Heart right ventricle (tissue), 16 donors: ENCODE data around the gene PEX16. TPM values are rescaled to one million over a fixed set of nuclear protein-coding genes. Genes with fewer than 3 reads are reported as not detected.

Source experiments
- ATAC-seq, 8 donors: fragments of 200-7000 bp; cut with Tn5 transposase; one replicate each; pipeline ENCODE4 v1.9.1; 2020; ENCODE audit warnings: mild to moderate bottlenecking in 8 of 8, moderate library complexity in 8 of 8, moderate number of reproducible peaks in 1 of 8
- DNase-seq, 2 donors: peaks; one replicate each; pipeline ENCODE4 v3.0.0-alpha.2; 2020
- H3K27ac ChIP-seq, 10 donors: fragments of 200-600 bp; sonication (generic) in 2 of 10; one replicate each; pipeline versions ENCODE4 v1.5.0 to v1.8.0; 2020 to 2022; ENCODE audit warnings: mild to moderate bottlenecking in 3 of 10
- H3K27me3 ChIP-seq, 7 donors: fragments of 200-600 bp; one replicate each; pipeline ENCODE4 v1.8.0; 2021 to 2022; ENCODE audit warnings: mild to moderate bottlenecking in 2 of 7
- H3K36me3 ChIP-seq, 9 donors: fragments of 200-600 bp; sonication (generic) in 1 of 9; one replicate each; pipeline versions ENCODE4 v1.5.0 to v1.8.0; 2020 to 2022; ENCODE audit warnings: mild to moderate bottlenecking in 2 of 9
- H3K4me1 ChIP-seq, 9 donors: fragments of 200-600 bp; sonication (generic) in 1 of 9; one replicate each; pipeline versions ENCODE4 v1.5.0 to v1.8.0; 2020 to 2022; ENCODE audit warnings: mild to moderate bottlenecking in 4 of 9
- H3K4me3 ChIP-seq, 10 donors: fragments of 200-600 bp; sonication (generic) in 2 of 10; one replicate each; pipeline versions ENCODE4 v1.5.0 to v1.8.0; 2020 to 2022; ENCODE audit warnings: mild to moderate bottlenecking in 7 of 10, moderate library complexity in 2 of 10
- H3K9me3 ChIP-seq, 11 donors: fragments of 200-600 bp in 10 of 11; sonication (generic) in 2 of 11; one replicate each; pipeline versions ENCODE4 v1.5.0 to v1.8.0; 2013 to 2022; ENCODE audit warnings: mild to moderate bottlenecking in 2 of 11, control low read depth in 1 of 11, moderate library complexity in 1 of 11
- WGBS, 2 donors: extraction: QIAGEN DNeasy Blood & Tissue Kit; methylation state at CpG; one replicate each; pipeline ENCODE4 v1.1.7; 2013; ENCODE audit warnings: inconsistent platforms in 1 of 2; 5-methylcytosine and 5-hydroxymethylcytosine counted together
- intact Hi-C, 10 donors: fragments of 100-400 bp; cut with DNase I; formaldehyde crosslinking; loops; one replicate each; pipeline versions ENCODE4 v1.11.1 to v1.14.2; 2022
- polyA plus RNA-seq, 2 donors: library from polyadenylated mRNA; stranded (reverse); fragments of 200-250 nt; gene quantifications; one replicate each; pipeline ENCODE4 v1.2.3, GENCODE V29; 2013
- total RNA-seq, 10 donors: library from RNA; stranded (reverse); fragmentation: NEBNext Ultra II Directional in 3 of 10; extraction: Animal tissue kit (Norgen Biotek cat#: 25700) in 3 of 10; gene quantifications; one replicate each; pipeline versions ENCODE4 v1.2.1 to v1.2.4, GENCODE V29; 2021 to 2023
- TF ChIP-seq, protein P1 (sequence below), 9 donors: fragments of 200-600 bp; sonication (generic) in 2 of 9; IDR thresholded peaks; one replicate each; pipeline versions ENCODE4 v1.5.0 to v1.8.0; 2021 to 2022; ENCODE audit warnings: antibody characterized with exemption in 9 of 9, mild to moderate bottlenecking in 5 of 9, moderate library complexity in 1 of 9
- donor health status: Arrhythmogenic right ventricular cardiomyopathy.
- donor health status: ischemic (EF 13 %, LVEDD 7.1; RV severe dilation, severe dysfunction).
- donor health status: healthy with polysubstance abuse.
- donor health status: DM: no; HTN: yes; CAD: no.
- donor health status: DM: no; HTN: no; CAD: no.
- donor health status: ischemic (EF 25% LVEDD 6.9; RV normal size, moderate dysfunction).
- donor health status: ischemic (EF 25% LVEDD 5.7; RV mildly dilated, moderate dysfunction).
- donor health status: healthy.
- donor health status: DM: yes; HTN: yes; CAD: no.
- donor health status: Ischemic cardiomyopathy.
- donor health status: ischemic (EF 35%, LVEDD 5.7; RV mildly dilated, moderate dysfunction).
- donor health status: nonischemic (EF 11% LVEDD 7.7; RV severe dilation, severe dysfunction).
- donor health status: DM: yes; HTN: yes; CAD: no.
- donor health status: PGD.
- donor health status: ischemic (EF 29% LVEDD 5.4; RV normal size, mild dysfunction).
- donor health status: nonischemic (EF 23%, LVEDD 6.1; RV moderate dilation, normal function).

The PEX16 gene
- total and polyA plus RNA-seq, 12 donors, result 10.8 to 25.4 (median 13.9) TPM

DNA sequence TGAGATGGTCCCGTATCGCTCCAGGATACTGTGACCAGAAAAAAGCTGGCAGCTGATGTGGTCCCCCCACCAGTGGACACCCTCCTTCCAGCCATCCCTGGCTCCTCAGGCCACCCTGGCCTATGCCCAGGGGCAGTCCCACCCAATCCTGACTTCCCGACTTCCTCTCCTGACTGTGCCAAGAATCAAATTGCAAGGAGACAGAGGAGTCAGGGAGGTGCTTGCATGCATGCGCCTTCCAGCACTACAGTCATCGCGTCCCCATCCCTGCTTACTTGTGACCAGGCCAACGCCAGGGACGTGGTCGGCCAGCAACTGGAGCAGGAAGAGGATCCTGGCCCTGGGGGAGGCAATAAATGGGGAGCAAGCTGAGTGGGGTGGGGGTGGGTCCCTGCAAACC is 7.1 kb downstream of the PEX16 start:
- no peaks in the 10 kb centered on the region for H3K27me3 ChIP-seq
- no peak overlapping the region for H3K4me3 ChIP-seq
- no peak for ATAC-seq
- intact Hi-C loops, result no loop called here
- 66 to 85% methylated on average over 9 of the region's 9 CpGs for WGBS, 2 donors
- H3K36me3 ChIP-seq, result peaks cover 0 to 68% (median 48%) of the 10 kb centered on the region in 9 donors
- H3K9me3 ChIP-seq, result no peaks in the 10 kb centered on the region
- no peak for DNase-seq
- no peak overlapping the region for H3K27ac ChIP-seq
- TF ChIP-seq, protein P1, sequence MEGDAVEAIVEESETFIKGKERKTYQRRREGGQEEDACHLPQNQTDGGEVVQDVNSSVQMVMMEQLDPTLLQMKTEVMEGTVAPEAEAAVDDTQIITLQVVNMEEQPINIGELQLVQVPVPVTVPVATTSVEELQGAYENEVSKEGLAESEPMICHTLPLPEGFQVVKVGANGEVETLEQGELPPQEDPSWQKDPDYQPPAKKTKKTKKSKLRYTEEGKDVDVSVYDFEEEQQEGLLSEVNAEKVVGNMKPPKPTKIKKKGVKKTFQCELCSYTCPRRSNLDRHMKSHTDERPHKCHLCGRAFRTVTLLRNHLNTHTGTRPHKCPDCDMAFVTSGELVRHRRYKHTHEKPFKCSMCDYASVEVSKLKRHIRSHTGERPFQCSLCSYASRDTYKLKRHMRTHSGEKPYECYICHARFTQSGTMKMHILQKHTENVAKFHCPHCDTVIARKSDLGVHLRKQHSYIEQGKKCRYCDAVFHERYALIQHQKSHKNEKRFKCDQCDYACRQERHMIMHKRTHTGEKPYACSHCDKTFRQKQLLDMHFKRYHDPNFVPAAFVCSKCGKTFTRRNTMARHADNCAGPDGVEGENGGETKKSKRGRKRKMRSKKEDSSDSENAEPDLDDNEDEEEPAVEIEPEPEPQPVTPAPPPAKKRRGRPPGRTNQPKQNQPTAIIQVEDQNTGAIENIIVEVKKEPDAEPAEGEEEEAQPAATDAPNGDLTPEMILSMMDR (IDR thresholded peaks at IDR 0.05), result no peak
- H3K4me1 ChIP-seq, result peaks cover 0 to 4% (median 0%) of the 10 kb centered on the region in 9 donors

DNA sequence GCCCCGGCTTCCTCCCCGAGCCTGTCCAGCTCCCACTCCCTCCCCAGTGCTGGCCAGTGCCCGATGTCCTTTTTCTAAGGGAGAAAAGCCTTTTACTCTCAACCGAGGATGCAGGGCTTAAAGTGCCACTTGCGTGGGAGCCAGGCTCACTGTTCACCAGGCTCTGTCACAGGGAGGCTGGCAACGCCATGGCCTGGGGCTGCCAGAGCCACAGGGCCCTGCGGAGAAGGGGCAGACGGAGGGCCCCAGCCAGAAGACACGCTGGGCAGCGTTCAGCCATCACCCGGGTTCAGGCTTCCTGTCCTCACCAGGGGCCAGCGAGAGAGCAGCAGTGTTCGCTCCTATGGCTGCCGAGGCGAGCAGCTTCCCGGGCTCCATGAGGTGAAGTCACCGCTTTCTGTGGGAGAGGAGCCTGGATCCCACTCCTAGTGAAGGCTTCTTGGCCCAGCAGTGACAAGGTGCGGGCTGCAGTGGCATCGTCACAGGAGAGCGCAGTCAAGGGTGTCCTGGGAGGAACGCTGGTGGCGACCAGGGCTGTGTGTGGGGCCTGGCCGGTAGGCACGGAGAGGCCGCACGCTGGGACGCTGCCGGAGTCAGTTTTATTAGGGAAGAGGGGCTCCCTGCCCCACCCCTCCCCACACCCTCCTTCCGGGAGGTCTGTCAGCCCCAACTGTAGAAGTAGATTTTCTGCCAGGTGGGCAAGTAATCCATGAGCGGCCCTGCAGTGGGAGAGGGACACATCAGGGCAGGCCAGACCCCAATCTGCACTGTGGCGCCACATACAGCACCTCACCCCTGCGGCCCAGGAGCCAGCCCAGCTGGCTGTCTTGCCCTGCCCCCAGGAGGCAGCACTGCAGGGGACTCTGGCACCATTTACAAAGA is 7.8 kb downstream of the PEX16 start:
- no peak for ATAC-seq
- TF ChIP-seq, protein P1 (IDR thresholded peaks at IDR 0.05), result no peak
- Histone ChIP-seq H3K27ac (no peak overlapping the region), H3K36me3 (peaks cover 0 to 64% (median 44%) of the 10 kb centered on the region in 9 donors), H3K4me1 (peaks cover 0 to 4% (median 0%) of the 10 kb centered on the region in 9 donors), H3K4me3 (no peak overlapping the region), H3K9me3 (no peaks in the 10 kb centered on the region), H3K27me3 (no peaks in the 10 kb centered on the region)
- intact Hi-C loops, result no loop called here
- WGBS, 2 donors, result 88 to 93% methylated on average over 32 of the region's 32 CpGs
- no peak for DNase-seq

DNA sequence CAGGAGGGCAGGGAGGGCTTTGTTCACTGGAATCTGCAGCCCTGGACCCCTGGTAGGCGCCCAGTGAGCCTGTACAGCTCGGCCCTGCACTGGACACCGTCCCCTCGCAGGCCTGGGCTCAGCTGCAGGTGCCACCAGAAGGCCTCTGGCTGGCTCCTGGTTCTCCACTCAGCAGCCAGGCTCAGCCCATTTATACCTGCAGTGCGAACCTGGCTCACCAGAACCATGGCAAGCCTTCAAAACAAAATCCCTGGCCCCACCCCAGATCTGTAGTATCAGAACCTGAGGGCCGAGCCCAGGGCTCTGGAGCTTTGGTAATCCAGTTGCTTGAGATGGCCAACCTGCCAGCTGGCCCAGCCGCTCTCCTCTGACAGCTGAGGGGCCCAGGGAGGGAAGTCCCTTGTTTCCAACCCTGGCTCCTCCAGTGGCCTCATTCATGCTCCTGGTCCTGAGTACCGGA is 9.7 kb downstream of the PEX16 start:
- H3K4me1 ChIP-seq, result peaks cover 0 to 4% (median 0%) of the 10 kb centered on the region in 9 donors
- 65 to 70% methylated on average over 8 of the region's 8 CpGs for WGBS, 2 donors
- TF ChIP-seq, protein P1 (IDR thresholded peaks at IDR 0.05), result no peak
- H3K36me3 ChIP-seq, result peaks cover 0 to 64% (median 25%) of the 10 kb centered on the region in 9 donors
- peak in 2 of 8 donors; percentile 4 for ATAC-seq
- intact Hi-C loops, result no loop called here
- no peak overlapping the region for H3K27ac ChIP-seq
- no peak overlapping the region for H3K4me3 ChIP-seq
- no peak for DNase-seq
- no peaks in the 10 kb centered on the region for H3K9me3 ChIP-seq
- H3K27me3 ChIP-seq, result no peaks in the 10 kb centered on the region

DNA sequence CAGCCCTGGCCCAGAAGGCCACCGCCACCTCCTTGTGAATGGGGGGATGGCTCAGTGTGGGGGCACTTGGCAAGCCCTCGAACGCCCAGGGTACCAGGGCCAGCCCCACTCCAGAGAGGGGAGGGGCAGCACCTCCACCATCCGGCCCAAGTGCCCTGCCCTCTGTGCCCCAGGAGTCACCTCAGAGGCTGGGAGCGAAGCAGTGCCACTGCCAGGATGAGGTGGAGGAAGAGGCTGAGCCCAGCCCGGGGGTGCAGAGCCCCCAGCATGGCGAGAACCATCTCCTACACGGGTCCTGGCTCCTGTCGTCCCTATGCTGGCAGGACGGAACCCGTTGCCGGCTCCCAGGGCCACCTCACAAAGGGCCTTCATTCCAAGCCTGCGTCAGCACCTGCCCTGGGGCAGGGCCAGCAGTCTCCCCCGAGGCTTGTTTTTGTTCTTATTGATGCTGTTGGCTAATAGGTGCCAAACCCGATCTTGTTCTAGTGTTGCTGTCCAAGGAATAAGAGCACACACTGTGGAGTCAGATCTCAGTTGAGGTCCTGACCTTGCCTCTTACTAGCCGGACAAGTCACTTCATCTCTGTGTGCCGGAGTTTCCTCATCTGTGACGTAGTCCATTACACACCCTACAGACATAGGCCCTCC is 10.6 kb downstream of the PEX16 start, which contains the start of gene FREY1:
FREY1 (minus strand) TSS at position 307 of the 647 bp plus-strand sequence; CDS start at position 281, 26 bp downstream.
- no peak within 1 kb of the TSS for H3K27ac ChIP-seq
- no peaks in the 10 kb centered on the region for H3K27me3 ChIP-seq
- DNase-seq (no peak), ATAC-seq (no peak)
- TF ChIP-seq, protein P1 (IDR thresholded peaks at IDR 0.05), result no peak
- H3K4me3 ChIP-seq, result no peak within 1 kb of the TSS
- WGBS, 2 donors, result 68 to 77% methylated on average over 18 of the region's 18 CpGs
- H3K36me3 ChIP-seq, result peaks cover 0 to 62% (median 16%) of the 10 kb centered on the region in 9 donors
- no peaks in the 10 kb centered on the region for H3K9me3 ChIP-seq
- intact Hi-C loops, result no loop called here
- H3K4me1 ChIP-seq, result peaks cover 0 to 4% (median 0%) of the 10 kb centered on the region in 9 donors
